ENCODE measurements around the gene CLIC2. TPM values are rescaled to one million over a fixed set of nuclear protein-coding genes. Genes with fewer than 3 reads are reported as not detected.
"Not testable (repeated sequence)": the region's sequence is repeated elsewhere in the genome, so short reads cannot be mapped to it uniquely, and the experiment has no call there.

Gene CLIC2
- total RNA-seq = 0.44 and 0.99 TPM in 2 replicates
- long read RNA-seq, partial matches to known transcripts = 0 of 2 reads
- long read RNA-seq, other reads (novel, unspliced or antisense) = 2 of 2 reads

DNA sequence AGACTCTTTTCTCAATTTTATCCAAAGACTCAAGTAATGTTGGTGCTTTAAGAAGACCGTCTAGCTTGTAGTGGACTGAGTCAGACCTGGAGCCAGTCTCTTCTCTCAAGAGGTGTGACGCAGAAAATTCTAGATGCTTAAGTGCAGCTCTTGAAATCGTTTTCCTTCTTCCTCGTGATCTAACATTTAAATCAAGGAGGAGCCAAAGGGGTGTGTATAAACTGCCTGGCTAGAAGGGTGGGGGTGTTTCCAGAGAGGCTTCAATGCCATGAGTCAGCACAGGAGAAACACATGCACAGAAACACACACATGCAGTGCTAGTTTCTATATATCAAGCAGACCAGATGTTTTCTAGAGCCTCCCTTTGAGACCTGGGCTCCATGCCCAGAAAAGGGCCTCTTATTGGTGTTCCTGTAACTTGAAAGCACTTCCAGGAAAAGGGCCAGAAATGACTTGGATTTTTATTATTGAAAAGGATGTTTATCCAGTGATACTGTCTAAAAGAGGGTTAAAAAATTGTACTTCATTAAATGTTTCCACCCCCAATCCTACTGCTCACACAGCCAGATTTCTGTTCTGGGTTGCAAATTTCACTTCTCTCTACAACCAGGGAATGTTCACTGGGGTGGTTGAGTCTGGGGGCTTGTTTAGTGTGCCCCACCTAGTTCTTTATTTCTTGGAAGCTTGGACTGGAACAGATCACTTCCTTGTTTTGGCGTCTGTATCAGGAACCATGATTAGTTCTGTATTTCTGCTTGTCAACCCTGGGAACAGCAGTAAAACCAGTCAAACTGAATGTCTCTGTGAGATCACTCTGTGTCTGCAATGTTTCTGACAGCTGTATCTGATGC, at the start of gene CLIC2:
Gene CLIC2, minus strand, starts transcription at position 129 of the 851 bp plus-strand sequence. CDS start 187 bp downstream, outside the sequence.
- no peak for DNase-seq (ENCODE audit: extremely low spot score, unreplicated experiment)
- H3K36me3 Mint-ChIP-seq (ENCODE audit: unreplicated experiment) = no peaks in the 10 kb centered on the region
- TF ChIP-seq CTCF (IDR thresholded peaks at IDR 0.05) = no peak
- H3K4me1 Mint-ChIP-seq (ENCODE audit: unreplicated experiment) = no peaks in the 10 kb centered on the region
- H3K27ac Mint-ChIP-seq (ENCODE audit: unreplicated experiment) = no peak within 1 kb of the TSS
- H3K9me3 Mint-ChIP-seq (ENCODE audit: unreplicated experiment) = peaks cover 7% of the 10 kb centered on the region
- no peak within 1 kb of the TSS for H3K4me3 Mint-ChIP-seq (ENCODE audit: unreplicated experiment)
- H3K27me3 Mint-ChIP-seq (ENCODE audit: unreplicated experiment) = peaks cover 2% of the 10 kb centered on the region

DNA sequence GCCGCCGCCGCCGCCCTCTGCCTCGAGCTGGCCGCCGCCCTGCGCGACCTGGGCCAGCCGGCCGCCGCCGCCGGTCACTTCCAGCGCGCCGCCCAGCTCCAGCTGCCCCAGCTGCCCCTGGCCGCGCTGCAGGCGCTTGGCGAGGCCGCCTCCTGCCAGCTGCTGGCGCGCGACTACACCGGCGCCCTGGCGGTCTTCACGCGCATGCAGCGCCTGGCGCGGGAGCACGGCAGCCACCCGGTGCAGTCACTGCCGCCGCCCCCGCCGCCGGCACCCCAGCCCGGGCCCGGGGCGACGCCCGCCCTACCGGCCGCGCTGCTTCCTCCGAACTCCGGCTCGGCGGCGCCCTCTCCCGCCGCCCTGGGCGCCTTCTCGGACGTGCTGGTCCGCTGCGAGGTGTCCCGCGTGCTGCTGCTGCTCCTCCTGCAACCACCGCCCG, 48.1 kb upstream of the CLIC2 start:
- not testable (repeated sequence) for H3K4me3 Mint-ChIP-seq (ENCODE audit: unreplicated experiment); H3K4me1 Mint-ChIP-seq (ENCODE audit: unreplicated experiment); H3K9me3 Mint-ChIP-seq (ENCODE audit: unreplicated experiment); H3K36me3 Mint-ChIP-seq (ENCODE audit: unreplicated experiment); H3K27me3 Mint-ChIP-seq (ENCODE audit: unreplicated experiment); H3K27ac Mint-ChIP-seq (ENCODE audit: unreplicated experiment); DNase-seq (ENCODE audit: extremely low spot score, unreplicated experiment)

DNA sequence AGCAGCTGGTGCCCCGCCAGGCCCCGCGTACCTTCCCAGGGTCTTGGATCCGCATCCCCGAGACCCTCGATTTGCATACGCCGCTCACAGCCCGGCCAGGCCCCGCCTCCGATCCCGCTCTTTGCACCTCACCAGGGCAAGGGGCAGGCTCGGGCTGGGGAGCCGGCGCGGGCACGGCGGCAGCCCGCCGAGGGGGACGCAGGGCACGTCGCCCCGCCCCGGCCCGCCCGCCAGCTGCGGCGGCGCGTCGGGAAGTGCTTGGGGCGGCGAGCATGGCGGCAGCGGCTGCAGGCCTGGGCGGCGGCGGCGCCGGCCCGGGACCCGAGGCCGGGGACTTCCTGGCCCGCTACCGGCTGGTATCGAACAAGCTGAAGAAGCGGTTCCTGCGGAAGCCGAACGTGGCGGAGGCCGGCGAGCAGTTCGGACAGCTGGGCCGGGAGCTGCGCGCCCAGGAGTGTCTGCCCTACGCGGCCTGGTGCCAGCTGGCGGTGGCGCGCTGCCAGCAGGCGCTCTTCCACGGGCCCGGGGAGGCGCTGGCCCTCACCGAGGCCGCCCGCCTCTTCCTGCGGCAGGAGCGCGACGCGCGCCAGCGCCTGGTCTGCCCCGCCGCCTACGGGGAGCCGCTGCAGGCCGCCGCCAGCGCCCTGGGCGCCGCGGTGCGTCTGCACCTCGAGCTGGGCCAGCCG, 47.6 kb upstream of the CLIC2 start, which contains the start of gene F8A2:
Gene F8A2, plus strand, starts transcription at position 253 of the 686 bp plus-strand sequence. Its CDS starts 20 bp downstream, at position 273.
- H3K9me3 Mint-ChIP-seq (ENCODE audit: unreplicated experiment); DNase-seq (ENCODE audit: extremely low spot score, unreplicated experiment); H3K4me1 Mint-ChIP-seq (ENCODE audit: unreplicated experiment); H3K36me3 Mint-ChIP-seq (ENCODE audit: unreplicated experiment); H3K4me3 Mint-ChIP-seq (ENCODE audit: unreplicated experiment); H3K27me3 Mint-ChIP-seq (ENCODE audit: unreplicated experiment); H3K27ac Mint-ChIP-seq (ENCODE audit: unreplicated experiment): not testable (repeated sequence)

DNA sequence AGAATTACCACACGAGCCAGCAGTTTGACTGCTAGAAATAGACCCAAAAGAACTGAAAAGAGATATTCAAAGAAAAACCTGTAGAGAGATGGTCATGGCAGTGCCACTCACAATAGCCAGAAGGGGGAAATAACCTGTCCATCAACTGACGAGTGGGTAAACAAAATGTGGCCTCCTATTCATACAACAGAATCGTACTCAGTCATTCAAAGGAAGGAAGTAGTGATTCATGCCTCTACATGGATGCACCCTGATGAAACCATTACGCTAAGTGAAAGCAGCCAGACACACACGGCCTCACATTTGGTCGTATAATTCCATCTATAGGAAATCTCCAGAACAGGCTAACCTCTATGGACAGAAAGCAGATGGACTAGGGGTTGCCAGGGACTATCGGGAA, 45.4 kb upstream of the CLIC2 start:
- H3K27ac Mint-ChIP-seq (ENCODE audit: unreplicated experiment); H3K9me3 Mint-ChIP-seq (ENCODE audit: unreplicated experiment): not testable (repeated sequence)

DNA sequence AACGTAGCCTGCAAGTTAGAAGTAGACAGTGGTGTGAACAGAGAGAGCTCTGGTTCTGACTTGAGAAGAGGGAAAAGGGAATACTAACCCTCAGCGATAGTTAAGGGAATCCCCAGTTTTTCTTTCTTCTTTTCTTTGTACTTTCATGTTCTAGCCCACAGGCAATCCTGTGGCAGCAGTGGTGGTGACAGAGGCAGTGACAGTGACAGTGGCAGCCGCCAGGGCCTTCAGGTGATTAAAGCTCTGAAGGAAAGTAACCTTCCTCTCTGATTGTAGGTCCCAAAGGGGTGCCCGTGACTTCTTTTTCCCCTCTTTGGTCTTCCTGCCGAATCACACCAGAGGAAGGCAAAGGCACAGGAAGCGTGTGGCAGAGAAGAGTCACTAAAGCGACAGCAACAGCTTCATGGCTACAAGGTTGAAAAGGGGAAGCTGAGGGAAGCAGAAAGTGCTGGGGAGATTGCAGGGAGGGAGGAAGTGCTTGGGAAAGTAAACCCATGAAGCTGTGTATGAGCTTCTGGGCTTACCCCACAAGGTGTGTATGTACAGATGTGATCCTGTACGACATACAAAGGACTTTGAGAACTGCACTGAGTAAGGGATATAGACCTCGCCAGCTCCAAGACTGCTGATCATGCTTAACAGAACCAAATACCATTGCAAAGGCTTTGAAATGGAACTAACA, 39.5 kb upstream of the CLIC2 start:
- H3K4me1 Mint-ChIP-seq (ENCODE audit: unreplicated experiment); H3K9me3 Mint-ChIP-seq (ENCODE audit: unreplicated experiment); H3K27ac Mint-ChIP-seq (ENCODE audit: unreplicated experiment); DNase-seq (ENCODE audit: extremely low spot score, unreplicated experiment); H3K27me3 Mint-ChIP-seq (ENCODE audit: unreplicated experiment); H3K4me3 Mint-ChIP-seq (ENCODE audit: unreplicated experiment); H3K36me3 Mint-ChIP-seq (ENCODE audit: unreplicated experiment): not testable (repeated sequence)

More for the DNA sequence above, 45.4 kb upstream of the CLIC2 start:
- not testable (repeated sequence) for H3K27me3 Mint-ChIP-seq (ENCODE audit: unreplicated experiment); DNase-seq (ENCODE audit: extremely low spot score, unreplicated experiment); H3K4me1 Mint-ChIP-seq (ENCODE audit: unreplicated experiment); H3K36me3 Mint-ChIP-seq (ENCODE audit: unreplicated experiment); H3K4me3 Mint-ChIP-seq (ENCODE audit: unreplicated experiment)

DNA sequence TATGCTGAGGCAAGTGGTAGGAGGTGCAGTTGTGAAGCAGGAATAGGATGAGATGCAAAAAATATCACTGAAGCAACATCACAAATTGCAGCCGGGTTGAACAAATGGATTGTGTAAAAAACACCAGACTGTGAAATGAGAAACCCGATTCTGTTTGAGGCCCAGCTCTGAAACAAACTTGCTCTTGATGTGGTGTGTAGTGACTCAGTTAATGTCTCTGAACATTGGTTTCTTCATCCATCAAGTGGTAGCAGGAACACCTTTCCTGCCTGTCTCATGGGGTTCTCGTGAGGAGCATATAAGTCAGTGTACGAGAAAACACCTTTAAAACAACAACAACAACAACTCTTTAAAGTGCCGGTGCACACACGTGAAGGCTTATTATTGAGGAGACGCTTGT, 29.3 kb upstream of the CLIC2 start:
- H3K4me3 Mint-ChIP-seq (ENCODE audit: unreplicated experiment); H3K36me3 Mint-ChIP-seq (ENCODE audit: unreplicated experiment); H3K9me3 Mint-ChIP-seq (ENCODE audit: unreplicated experiment); DNase-seq (ENCODE audit: extremely low spot score, unreplicated experiment); H3K27me3 Mint-ChIP-seq (ENCODE audit: unreplicated experiment); H3K4me1 Mint-ChIP-seq (ENCODE audit: unreplicated experiment); H3K27ac Mint-ChIP-seq (ENCODE audit: unreplicated experiment): not testable (repeated sequence)

GRCh38 chrX:155349448-155349847, 15.0 kb upstream of the CLIC2 start:
- not testable (repeated sequence) for H3K4me1 Mint-ChIP-seq (ENCODE audit: unreplicated experiment); H3K36me3 Mint-ChIP-seq (ENCODE audit: unreplicated experiment); DNase-seq (ENCODE audit: extremely low spot score, unreplicated experiment); H3K27me3 Mint-ChIP-seq (ENCODE audit: unreplicated experiment); H3K27ac Mint-ChIP-seq (ENCODE audit: unreplicated experiment); H3K4me3 Mint-ChIP-seq (ENCODE audit: unreplicated experiment); H3K9me3 Mint-ChIP-seq (ENCODE audit: unreplicated experiment)

DNA sequence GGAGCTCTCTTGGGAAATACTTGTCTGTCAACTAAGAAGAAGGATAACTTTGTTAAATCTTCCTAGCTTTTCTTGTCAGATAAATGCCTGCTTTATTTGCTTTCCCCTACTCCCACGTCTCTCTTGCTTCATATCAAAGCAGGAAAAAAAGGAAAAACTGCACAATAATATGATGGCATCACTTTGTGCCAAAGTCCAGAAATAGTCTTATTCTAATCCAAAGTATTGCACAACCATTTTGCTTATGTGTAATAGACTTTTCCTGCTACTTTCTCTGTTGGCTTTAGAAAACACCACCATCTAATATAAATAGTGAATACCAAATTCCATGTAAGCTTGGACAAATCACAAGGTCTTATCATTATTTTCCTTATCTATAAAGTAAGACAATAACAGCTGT, 11.3 kb upstream of the CLIC2 start:
- H3K4me1 Mint-ChIP-seq (ENCODE audit: unreplicated experiment); H3K27ac Mint-ChIP-seq (ENCODE audit: unreplicated experiment); H3K9me3 Mint-ChIP-seq (ENCODE audit: unreplicated experiment); H3K36me3 Mint-ChIP-seq (ENCODE audit: unreplicated experiment); DNase-seq (ENCODE audit: extremely low spot score, unreplicated experiment); H3K4me3 Mint-ChIP-seq (ENCODE audit: unreplicated experiment); H3K27me3 Mint-ChIP-seq (ENCODE audit: unreplicated experiment): not testable (repeated sequence)

DNA sequence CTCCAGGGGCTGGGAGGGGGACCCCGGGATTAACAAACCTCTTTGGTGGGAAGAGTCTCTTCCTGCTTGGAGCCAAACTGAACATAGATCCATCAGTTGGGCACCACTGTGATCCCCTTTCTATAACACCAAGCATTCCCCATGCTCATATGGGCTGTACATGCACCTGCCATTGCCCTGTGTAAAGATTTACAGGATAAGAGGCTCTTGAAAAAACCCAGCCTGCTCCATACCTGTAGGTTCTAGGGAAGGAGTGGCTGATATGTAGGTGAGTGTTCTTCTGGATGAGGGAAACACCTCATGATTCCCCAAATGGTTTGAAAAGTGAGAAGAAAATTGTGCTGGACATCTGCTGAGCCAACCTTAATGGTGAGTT, 911 bp upstream of the CLIC2 start:
- not testable (repeated sequence) for H3K4me3 Mint-ChIP-seq (ENCODE audit: unreplicated experiment); H3K4me1 Mint-ChIP-seq (ENCODE audit: unreplicated experiment); H3K9me3 Mint-ChIP-seq (ENCODE audit: unreplicated experiment); H3K27me3 Mint-ChIP-seq (ENCODE audit: unreplicated experiment); DNase-seq (ENCODE audit: extremely low spot score, unreplicated experiment); H3K36me3 Mint-ChIP-seq (ENCODE audit: unreplicated experiment); H3K27ac Mint-ChIP-seq (ENCODE audit: unreplicated experiment)
